GM19438 (cell line): Measurements from ENCODE around the gene NDUFAF5.

Experiments
- ATAC-seq: cut with Tn5 transposase; IDR thresholded peaks from one replicate; pipeline ENCODE4 v1.9.1; 2021; ENCODE audit warnings: low read depth; ENCODE audit not compliant: unreplicated experiment

Gene NDUFAF5

DNA sequence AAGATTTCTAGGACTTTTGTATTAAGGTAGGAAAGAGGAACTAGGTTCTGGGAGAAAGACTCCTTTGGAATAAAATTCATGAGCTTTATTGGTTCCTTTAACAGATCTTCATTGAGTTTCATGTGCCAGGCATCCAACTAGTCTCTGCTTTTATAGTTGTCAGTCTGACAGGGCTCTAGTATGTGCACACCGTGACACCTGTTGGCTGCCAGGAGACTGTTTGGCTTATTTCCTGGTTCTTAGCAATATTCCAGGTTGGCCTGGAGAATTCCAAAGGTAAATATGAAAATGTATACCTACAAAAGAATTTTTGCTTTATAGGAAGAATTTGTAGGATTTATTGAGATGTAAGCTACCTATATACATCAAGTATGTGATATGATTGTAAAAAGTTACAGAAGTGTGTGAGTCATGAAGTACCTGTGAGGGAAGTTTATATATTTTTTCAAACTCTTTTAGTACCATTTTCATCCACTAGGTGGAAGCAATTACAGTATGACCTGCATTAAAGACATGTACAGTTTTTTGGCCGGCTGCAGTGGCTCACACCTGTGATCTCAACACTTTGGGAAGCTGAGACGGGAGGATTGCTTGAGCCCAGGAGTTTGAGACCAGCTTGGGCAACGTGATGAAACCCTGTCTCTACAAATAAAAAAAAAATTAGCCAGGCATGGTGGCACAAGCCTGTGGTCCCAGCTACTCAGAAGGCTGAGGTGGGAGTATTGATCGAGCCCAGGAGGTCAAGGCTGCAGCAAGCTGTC lies 35.2 kb downstream of the NDUFAF5 start:
- peak; percentile 72 for ATAC-seq

DNA sequence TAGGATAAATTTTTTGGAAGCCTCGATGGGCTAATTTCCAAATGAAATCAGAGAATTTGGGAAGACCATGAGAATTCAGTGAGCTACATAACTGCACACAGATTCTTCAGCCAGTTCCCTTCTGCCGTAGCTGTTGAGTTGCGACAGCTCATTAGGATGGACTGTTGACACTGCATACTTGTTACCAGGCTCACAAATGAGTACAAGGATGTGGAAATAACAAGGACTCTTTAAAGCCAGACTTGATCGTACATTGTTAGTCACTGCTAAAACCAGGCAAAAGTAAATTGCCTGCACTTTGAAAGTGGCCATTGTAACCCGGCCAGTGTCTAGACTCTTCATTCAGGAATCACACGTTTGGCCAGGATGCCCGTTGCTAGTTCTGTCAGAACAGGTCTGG lies 37.0 kb downstream of the NDUFAF5 start:
- ATAC-seq, result no peak

DNA sequence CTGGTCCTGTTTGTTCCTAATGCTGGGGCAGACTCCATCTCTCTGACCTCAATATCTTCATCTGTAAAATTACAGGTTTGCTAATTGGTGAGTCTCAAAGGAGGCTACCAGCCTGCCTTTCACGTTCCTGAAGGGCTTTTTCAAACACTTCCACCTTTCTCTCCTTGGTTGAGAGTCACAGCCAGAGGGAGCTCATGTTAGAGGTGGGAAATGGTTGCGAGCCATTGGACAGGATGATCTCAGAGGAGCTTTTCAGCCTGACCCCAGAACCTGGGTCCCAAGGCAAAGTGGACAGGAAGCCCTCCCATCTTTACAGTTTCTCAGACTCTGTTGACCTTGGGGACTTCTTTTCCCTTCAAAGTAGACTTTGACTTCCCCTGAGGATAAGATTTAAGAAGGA lies 37.6 kb downstream of the NDUFAF5 start:
- no peak for ATAC-seq

DNA sequence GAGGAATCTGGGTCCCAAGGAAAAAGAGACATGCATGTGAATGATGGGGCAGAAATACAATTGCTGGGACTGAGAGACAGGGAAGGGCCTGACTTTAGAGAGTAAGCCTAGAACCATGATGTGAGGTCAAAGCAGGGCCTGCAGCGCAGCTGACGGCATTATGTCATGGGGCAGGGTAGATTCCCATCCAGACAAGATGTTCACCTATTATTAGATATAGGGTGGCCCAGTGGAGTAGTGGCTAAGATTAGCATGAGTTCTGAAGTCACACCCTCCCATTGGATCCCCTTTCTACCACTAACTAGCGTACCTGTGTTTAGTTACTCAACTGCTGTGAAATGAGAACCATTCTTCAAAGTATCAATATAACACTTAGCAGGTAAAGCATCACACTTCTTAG lies 39.6 kb downstream of the NDUFAF5 start:
- ATAC-seq, result no peak

DNA sequence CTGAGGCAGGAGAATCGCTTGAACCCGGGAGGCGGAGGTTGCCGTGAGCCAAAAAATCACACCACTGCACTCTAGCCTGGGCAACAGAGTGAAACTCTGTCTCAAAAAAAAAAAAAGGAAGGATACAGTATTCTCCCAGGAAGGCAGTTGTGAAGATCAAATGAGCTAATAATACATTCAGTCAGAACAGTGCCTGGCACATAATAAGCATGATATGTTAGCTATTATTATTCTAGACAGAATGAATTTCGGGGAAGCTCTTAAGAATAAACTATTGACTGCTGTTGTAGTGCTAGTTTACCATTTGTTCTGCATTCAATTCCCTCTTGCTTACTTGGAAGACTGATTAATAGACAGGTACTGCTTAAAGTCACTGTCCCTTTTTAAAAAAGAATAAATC lies 40.6 kb downstream of the NDUFAF5 start:
- no peak for ATAC-seq

DNA sequence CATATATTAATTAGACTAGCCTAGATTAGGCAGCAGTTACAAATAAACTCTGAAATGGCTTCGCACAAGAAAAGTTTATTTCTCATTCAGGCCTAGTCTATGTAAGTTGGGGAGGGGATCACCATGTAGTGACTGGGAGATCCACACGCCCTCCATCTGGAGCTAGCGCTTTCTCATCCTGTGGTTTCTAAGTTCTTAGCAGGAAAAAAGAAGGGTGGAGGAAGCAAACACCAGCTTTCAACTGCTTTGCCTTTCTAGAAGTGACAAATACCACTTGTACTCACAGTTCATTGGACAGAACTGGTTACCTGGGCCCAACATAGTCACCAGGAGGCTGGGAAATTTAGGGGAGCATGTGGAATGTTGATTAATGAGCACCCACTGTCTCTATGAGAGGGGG lies 46.6 kb downstream of the NDUFAF5 start:
- ATAC-seq, result no peak

DNA sequence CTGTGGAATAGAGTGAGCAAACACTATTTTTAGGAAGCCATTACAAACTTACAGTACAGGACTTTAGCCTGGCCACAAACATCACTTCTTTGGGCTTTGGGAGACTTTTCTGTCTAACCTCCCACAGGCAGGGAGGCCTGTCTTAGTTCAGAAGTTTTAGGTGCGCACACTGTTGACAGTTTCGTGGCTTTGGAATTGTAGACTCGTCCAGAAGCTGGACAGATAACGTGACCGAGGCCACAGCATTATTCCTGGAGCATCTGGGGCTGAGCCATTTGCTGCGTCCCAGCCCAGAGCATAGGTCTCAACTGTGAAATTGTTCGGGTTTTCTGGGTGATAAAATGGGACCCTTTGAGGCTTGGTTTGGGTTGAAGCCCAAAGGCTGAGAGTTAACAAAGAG lies 53.8 kb downstream of the NDUFAF5 start:
- no peak for ATAC-seq

DNA sequence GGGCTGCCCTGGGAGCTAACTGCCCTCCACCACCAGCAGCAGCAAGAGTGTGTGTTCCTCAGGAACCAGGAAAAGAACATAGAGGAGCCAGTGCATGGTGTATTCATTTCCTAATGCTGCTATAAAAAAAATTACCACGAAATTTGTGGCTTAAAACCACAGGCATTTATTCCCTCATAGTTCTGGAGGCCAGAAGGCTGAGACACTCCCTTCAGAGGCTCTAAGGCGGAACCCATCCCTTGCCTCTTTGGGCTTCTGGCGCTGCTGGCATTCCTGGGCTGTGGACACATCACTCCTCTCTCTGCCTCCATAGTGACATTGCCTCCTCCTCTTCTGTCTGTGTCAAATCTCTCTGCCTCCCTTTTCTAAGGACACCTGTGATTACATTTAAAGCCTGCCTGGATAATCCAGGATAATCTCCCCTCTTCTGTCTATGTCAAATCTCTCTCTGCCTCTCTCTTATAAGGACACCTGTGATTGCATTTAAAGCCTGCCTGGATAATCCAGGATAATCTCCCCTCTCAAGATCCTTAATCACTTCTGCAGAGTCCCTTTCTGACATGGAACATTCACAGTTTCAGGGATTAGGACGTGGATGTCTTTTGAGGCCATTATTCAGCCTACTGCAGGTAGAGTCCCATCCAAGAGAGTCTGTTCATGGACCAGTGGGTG lies 54.7 kb downstream of the NDUFAF5 start:
- ATAC-seq, result no peak

DNA sequence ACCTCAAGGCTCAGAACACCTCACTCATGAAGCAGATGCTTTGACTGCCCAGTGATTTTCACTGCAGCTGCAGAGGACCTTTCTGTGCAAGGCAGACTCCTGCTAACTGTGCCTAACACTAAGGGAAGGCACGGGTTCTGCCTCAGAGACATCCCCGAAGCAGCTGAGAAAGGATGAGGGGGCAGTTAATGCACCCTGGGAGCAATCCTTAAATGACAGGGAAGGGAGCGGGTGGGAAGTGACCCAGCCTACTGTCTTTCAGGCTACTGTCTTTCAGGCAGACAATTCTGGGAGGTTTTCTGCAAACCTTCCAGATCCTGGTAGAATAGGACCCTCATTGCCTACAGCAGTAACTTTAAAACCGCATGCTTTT lies 55.3 kb downstream of the NDUFAF5 start:
- no peak for ATAC-seq

DNA sequence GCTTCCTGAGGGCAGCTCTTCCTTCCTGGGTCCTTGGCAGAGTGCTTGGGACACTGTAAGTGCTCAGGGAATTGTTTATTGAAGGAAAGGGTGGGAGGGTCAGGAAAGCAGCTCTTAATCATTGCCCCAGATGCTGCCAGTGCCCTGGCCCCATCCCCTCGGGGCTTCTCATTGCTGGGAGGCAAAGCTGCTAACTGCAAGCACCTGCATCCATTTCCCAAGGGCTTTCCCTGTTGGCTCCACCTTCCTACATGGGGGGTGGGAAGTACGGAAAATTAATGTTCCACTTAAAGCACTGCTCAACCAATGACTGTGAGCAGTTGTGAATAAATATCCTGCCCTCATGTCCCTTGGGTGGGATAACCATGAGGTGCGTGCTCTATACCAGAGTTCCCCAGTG lies 56.4 kb downstream of the NDUFAF5 start:
- ATAC-seq, result no peak

DNA sequence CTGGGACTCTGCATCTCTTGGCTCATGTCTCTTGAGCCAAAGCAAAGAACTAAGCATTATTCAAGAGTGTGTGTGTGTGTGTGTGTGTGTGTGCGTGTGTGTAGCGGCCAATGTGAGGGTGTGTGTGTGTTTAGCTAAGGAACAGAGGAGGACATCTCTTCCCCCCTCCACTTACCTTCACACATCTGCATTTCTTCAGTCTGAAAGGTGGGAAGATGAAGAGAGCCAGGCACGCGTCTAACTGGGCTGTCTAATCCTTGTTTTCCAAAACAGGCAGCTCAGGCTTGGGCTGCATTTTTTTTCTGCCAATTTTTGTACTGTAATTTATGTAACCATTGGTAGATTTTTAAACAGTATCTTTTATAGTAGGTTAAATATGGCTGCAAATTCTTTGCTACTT lies 59.5 kb downstream of the NDUFAF5 start:
- ATAC-seq, result no peak

DNA sequence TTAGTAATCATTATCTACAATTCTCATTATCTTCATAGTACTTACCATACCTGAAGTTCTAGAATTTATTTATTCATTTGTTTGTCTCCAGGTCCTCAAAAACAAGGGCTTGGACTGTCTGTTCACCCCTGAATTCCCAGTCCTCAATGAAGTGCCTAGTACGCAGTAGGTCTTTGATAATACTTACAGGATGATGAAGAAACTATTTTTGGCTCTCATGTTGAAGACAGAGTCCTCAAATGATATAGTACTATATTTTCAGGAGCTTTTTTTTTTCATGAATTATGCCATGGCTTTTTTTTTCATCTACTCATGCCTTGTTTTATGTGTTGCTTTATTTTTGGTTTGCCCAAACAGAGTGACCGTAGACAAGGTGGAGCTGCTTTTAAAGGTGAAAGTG lies 66.5 kb downstream of the NDUFAF5 start:
- ATAC-seq, result no peak

DNA sequence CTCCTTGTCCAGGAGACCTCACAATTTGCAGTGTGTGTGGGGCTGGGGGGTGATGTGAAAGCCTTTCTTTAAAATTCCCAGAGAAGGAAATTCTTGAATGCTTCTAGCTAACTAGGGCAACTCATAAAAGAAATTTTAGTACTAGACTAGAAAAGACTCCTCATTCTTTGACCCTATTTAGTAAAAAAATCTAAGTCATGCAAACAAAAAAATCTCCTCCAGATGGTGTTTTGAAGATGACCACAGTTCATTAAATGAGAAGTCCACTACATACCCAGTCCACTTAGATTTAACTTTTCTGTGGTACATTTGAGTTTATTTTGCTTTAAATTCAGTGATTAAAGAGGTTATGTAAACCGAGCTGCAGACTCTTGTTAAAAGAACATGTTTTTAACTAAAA lies 67.5 kb downstream of the NDUFAF5 start:
- ATAC-seq, result no peak

DNA sequence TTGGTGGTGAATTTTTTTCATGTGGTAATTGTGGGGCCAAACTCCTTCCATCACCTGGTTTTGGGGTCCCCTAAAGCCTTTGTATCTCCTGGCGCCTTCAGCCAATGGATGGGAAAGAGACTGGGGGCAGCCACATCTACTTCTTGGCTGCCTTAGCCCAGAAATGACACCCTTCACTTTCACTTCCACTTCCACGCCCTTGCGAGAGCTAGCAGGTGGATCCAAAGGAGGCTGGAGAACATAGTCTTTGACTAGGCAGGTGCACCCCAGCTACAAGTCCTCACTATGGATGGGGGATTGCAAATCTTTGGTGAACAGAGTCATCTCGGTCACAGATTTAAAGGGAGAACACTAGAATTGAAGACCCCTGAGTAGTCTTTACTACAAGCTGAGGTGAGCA lies 70.8 kb downstream of the NDUFAF5 start:
- ATAC-seq, result no peak

DNA sequence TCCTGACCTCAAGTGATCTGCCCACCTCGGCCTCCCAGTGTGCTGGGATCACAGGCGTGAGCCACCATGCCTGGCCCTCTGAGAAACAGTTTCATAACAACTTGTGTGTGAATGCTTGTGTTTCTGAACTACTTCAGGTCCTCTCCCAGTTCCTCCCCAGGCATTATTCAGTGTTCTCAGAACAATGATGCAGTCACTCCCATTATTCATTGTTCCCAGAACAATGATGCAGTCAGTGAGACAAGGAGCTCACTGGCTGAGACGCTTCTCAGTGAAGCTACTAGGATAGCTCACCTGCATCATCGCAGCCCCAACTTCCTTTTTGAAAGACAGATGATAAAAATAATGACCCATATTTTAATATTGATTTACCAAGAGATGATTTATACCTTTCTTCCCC lies 71.5 kb downstream of the NDUFAF5 start:
- no peak for ATAC-seq

DNA sequence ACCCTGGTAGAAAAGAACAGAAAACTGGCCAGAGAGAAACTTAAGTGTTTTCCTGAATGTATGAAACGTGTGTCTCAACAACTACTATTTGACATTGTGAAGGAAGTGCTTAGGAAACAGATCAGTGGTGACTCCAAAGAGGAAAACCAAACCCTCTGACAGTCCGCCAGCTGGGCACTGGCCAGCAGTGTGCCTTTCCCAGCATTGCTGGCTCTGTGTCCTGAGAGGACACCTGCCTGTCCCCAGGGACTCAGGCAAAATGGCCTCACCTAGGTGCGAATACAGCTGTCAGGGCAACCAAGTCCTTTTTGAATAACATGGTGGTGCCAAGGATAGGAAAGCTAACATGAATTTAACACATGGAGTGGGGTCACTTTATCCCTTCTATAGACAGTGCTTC lies 72.5 kb downstream of the NDUFAF5 start:
- no peak for ATAC-seq

DNA sequence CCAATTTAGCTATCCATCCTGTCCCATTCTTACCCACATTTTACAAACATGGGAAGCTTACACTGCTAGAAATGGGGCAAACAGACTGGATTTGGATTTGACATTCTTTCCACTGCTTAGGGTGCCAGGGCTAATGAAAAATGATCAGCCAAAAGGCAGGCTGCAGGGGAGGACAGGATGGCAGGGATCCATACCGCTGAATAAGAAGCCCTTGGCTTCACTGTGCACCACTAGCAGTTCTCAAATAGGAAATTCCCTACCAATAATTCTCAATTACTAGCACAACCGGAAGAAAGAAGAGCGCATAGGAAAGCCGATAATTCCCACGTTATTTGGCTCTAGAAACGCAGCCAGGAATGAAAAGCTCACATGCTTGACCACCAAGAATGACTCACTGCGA lies 73.1 kb downstream of the NDUFAF5 start:
- ATAC-seq, result no peak

DNA sequence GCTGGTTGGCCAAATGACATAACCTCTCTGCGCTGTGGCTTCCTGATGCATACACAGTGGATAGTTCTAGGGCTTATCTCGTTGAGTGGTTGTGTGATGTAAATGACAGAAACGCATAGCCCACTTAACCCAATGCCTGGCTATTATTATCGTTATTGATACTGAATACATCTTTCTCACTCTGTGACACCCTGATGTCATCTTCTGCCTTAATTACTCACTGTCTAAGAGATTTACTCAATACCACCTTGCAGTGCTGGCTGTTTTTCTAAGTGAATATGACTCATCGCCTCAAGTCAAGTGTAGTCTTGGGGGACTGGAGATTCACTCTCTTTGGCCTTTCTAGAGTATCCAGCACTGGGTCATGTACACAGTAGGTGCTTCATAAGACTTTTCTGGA lies 73.6 kb downstream of the NDUFAF5 start:
- no peak for ATAC-seq

DNA sequence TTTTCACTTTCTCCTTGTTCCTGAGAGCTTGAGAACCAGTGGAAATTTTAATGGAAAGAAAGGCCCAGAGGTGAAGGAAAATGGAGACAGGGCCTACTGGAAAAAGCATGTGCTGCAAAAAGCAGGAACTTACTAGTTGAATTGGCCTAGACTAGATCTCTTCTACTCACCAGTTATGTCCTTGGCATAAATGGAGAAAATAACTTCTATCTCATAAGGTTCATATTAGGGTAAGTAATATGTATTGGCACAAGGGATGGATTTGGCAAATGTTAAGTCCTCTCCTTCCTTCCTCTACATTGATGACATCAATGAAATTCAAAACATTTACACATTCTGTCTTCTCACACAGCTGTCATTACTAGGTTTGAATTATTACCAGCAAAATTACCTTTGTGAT lies 74.0 kb downstream of the NDUFAF5 start:
- ATAC-seq, result no peak

DNA sequence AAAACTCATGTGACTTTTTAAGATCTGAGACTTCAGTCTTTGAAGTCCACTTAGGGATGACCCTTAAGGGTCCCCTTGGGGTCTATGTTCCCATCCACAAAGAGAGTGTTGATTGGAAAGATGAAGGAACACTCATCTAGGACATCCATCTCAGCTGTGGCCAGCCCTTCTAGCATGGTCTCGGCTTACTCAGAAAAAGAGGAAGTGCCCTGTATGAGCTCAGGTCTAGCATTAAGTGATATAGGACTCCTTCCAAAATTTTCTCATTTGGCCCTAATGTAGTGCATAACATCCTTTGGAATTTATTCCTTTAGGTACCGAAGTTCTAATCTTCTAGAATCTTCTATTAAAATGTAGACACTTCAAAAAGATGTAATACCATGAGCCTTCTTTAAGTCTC lies 77.4 kb downstream of the NDUFAF5 start:
- ATAC-seq, result no peak

DNA sequence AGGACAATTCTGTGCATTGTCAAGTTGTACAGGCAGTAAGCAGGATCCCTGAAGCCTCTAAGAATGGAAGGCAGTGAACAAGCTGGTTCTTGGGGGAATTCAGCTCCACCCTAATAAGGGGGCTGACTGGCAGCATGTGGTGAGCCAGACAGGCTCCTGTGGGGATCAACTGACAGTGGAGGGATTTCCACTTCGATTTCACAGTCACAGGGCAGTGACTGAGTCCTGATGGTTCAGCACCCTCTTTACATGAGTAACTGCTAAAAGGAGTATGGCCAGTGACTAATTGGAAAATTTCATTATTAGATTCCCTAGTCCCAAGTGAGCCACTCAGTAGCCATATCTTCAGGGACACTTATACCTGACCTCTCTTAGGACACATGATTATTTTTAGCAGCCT lies 78.4 kb downstream of the NDUFAF5 start:
- ATAC-seq, result no peak

DNA sequence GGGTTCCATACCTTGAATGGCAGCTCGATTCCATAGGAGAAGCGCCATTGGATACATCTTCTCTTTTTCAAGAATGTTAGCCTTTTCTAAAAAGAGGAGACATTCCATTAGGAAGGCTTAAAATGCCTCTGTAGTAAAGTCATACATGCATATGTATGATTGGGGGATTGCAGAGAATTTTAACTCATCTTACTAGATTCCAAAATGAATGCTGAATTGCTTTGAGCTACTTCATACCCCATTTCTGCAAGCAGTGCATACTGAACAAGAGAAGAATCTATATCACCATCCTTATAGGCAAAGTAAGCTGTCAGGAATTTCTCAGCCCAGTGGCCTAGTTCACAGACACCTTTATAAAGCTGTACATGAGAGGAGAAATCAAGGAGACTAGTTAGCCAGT lies 80.3 kb downstream of the NDUFAF5 start:
- ATAC-seq, result no peak
